BJ (cell line): Measurements from ENCODE around the gene GPR137. TPM values are rescaled to one million over a fixed set of nuclear protein-coding genes. Genes with fewer than 3 reads are reported as not detected.

Experiments used
- CTCF ChIA-PET: fragments of 350-600 bp; formaldehyde crosslinking; extraction: SDS; loops from one replicate; lab custom pipeline; 2021; ENCODE audit warnings: antibody characterized with exemption, inconsistent platforms; lab: Yijun Ruan, JAX
- POLR2A ChIA-PET: fragments of 300-600 bp; sonication (Branson Sonifier 250); formaldehyde crosslinking; extraction: SDS; loops from one replicate; lab custom pipeline; 2021; ENCODE audit warnings: antibody characterized with exemption; lab: Charles Lee
- DNase-seq: peaks from one replicate; pipeline ENCODE4 v3.0.0-alpha.2; 2011; ENCODE audit warnings: low read depth
- H3K27me3 ChIP-seq: 2 replicates; pipeline ENCODE4 v1.6.0; 2011; ENCODE audit warnings: low read length; ENCODE audit not compliant: control insufficient read depth, insufficient read depth
- H3K36me3 ChIP-seq: 2 replicates; pipeline ENCODE4 v1.5.1; 2011; ENCODE audit warnings: low read length; ENCODE audit not compliant: control insufficient read depth, insufficient read depth
- H3K4me3 ChIP-seq: 2 replicates; pipeline ENCODE4 v1.5.1; 2011; ENCODE audit warnings: low read depth, mild to moderate bottlenecking, control low read depth, low read length
- CTCF ChIP-seq: IDR thresholded peaks from 2 replicates; pipeline ENCODE4 v1.5.1; 2011; ENCODE audit warnings: low read depth, mild to moderate bottlenecking, control low read depth, inconsistent platforms, low read length, moderate library complexity; ENCODE audit not compliant: insufficient read depth
- polyA plus RNA-seq: library from polyadenylated mRNA; depleted of rRNA; stranded (reverse); fragments of >200 nt; gene quantifications from 2 replicates; pipeline ENCODE4 v1.2.3, GENCODE V29; 2011

The GPR137 gene
- polyA plus RNA-seq, 1 experiment, result 33.7 TPM

- CTCF ChIA-PET, result interaction anchor here (9.2 kb wide), 1 partner anchor 14 kb away, joined by 88 read pairs; the partner anchor contains the start of gene CATSPERZ
- DNase-seq, result no peak
- no peak for TF ChIP-seq CTCF
- Histone ChIP-seq H3K36me3 (no peaks in the 10 kb centered on the region), H3K4me3 (no peak overlapping the region), H3K27me3 (peaks cover 22% of the 10 kb centered on the region)
- POLR2A ChIA-PET, result no interaction called here
These were observed 3.4 kb downstream of the GPR137 start for GRCh38 chr11:64289002-64289564.

GRCh38 chr11:64290352-64291261 is 5.0 kb downstream of the GPR137 start:
- DNase-seq, result no peak
- no peaks in the 10 kb centered on the region for H3K36me3 ChIP-seq
- no peak for TF ChIP-seq CTCF
- peaks cover 28% of the 10 kb centered on the region for H3K27me3 ChIP-seq
- ChIA-PET CTCF (interaction anchor here (1.0 to 9.2 kb wide), 2 partner anchors 12 to 19 kb away, joined by 3 to 88 read pairs; partner anchors contain the start of gene CATSPERZ), POLR2A (no interaction called here)
- H3K4me3 ChIP-seq, result no peak overlapping the region

GRCh38 chr11:64291262-64291751 is 5.7 kb downstream of the GPR137 start, which contains the start of gene KCNK4:
KCNK4 (plus strand) TSS chr11:64291302; CDS start chr11:64293019, 1,717 bp downstream.
- TF ChIP-seq CTCF, result no peak
- POLR2A ChIA-PET, result no interaction called here
- CTCF ChIA-PET, result interaction anchor here (9.2 kb wide), 1 partner anchor 11 kb away, joined by 88 read pairs; the partner anchor contains the start of gene CATSPERZ
- DNase-seq, result no peak
- H3K27me3 ChIP-seq, result peaks cover 30% of the 10 kb centered on the region
- H3K36me3 ChIP-seq, result no peaks in the 10 kb centered on the region
- H3K4me3 ChIP-seq, result peak within 1 kb of the TSS; percentile 20

GRCh38 chr11:64291752-64292459 is 6.3 kb downstream of the GPR137 start:
- DNase-seq, result no peak
- CTCF ChIA-PET, result interaction anchor here (1.1 to 9.2 kb wide), 3 partner anchors 9 to 13 kb away, joined by 5 to 88 read pairs (median 11); partner anchors contain the start of gene CATSPERZ
- TF ChIP-seq CTCF, result no peak
- peak overlapping the region; percentile 20 for H3K4me3 ChIP-seq
- peaks cover 36% of the 10 kb centered on the region for H3K27me3 ChIP-seq
- POLR2A ChIA-PET, result no interaction called here
- H3K36me3 ChIP-seq, result no peaks in the 10 kb centered on the region
